OCI-LY7 (cell line): ENCODE data around the gene CS.

Experiments
- EZH2phosphoT487 ChIP-seq: fragments of 200-600 bp; sonication (generic); IDR thresholded peaks from 2 replicates; pipeline ENCODE4 v1.6.1; 2018; ENCODE audit warnings: low read depth, borderline replicate concordance, mild to moderate bottlenecking, mixed run types, antibody characterized with exemption, low read length, moderate library complexity, mixed read lengths
- TF ChIP-seq, protein P1 (sequence below): fragments of 200-600 bp; sonication (generic); conservative IDR thresholded peaks from 2 replicates; pipeline ENCODE4 v1.5.1; 2014; ENCODE audit warnings: mild to moderate bottlenecking, antibody characterized with exemption, low read length, moderate library complexity, mixed read lengths

DNA sequence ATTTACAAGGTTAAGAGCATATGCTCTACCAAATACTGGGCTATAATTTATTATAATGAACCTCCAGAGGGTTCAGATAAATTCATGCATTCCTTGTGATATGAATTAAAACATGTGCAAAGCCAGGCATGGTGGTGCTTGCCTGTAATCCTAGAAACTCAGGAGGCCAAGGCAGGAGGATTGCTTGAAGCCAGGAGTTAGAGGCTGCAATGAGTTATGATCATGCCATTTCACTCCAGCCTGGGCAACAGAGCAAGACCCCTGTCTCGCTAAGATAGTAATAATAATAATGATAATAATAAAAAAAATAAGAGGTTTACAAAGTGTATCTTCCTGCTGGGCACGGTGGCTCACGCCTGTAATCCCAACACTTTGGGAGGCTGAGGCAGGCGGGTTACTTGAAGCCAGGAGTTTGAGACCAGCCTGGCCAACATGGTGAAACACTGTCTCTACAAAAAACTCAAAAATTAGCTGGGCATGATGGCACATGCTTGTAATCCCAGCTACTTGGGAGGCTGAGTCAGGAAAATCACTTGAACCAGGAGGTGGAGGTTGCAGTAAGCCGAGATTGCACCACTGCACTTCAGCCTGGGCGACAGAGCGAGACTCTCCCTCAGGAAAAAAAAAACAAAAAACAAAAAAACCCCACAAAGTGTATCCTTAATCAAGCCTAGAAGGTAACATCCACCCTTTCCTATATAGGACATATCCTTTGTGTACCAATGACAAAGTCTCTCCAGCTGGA, 7.3 kb upstream of the CS start:
- TF ChIP-seq, protein P1, sequence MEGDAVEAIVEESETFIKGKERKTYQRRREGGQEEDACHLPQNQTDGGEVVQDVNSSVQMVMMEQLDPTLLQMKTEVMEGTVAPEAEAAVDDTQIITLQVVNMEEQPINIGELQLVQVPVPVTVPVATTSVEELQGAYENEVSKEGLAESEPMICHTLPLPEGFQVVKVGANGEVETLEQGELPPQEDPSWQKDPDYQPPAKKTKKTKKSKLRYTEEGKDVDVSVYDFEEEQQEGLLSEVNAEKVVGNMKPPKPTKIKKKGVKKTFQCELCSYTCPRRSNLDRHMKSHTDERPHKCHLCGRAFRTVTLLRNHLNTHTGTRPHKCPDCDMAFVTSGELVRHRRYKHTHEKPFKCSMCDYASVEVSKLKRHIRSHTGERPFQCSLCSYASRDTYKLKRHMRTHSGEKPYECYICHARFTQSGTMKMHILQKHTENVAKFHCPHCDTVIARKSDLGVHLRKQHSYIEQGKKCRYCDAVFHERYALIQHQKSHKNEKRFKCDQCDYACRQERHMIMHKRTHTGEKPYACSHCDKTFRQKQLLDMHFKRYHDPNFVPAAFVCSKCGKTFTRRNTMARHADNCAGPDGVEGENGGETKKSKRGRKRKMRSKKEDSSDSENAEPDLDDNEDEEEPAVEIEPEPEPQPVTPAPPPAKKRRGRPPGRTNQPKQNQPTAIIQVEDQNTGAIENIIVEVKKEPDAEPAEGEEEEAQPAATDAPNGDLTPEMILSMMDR: no peak
- TF ChIP-seq EZH2phosphoT487: no peak
